GM19395 (cell line): ENCODE measurements around the gene ITGAE.

Source experiments
- ATAC-seq: cut with Tn5 transposase; IDR thresholded peaks from one replicate; pipeline ENCODE4 v1.9.1; 2021; ENCODE audit warnings: mild to moderate bottlenecking, moderate library complexity; ENCODE audit not compliant: unreplicated experiment

Gene ITGAE

GRCh38 chr17:3672571-3672970 lies 128.4 kb downstream of the ITGAE start:
- no peak for ATAC-seq

DNA sequence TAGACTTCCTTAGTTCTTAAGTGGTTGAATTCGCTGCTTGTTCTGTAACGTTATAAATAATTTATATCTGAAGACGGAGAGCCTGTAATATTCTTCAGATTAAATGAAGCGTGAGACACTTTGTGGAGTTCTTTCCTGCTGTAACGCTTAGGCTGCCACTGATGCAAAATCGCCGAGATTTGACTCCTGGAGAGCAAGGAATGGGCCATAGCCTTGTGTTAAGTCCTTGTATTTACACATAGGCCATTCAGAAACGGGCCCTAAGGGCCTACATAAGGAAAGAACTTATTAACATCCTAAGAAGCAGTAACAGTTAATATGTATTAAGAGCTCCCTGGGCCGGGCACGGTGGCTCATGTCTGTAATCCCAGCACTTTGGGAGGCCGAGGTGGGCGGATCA lies 131.4 kb downstream of the ITGAE start:
- no peak for ATAC-seq

GRCh38 chr17:3669085-3669347 lies 132.0 kb downstream of the ITGAE start:
- peak; percentile 14 for ATAC-seq

GRCh38 chr17:3668279-3669084 lies 132.5 kb downstream of the ITGAE start, which contains the start of the genes EMC6 and TAX1BP3:
TSS of gene EMC6 (plus strand) at chr17:3668812. CDS start at chr17:3669147, 335 bp downstream.
TSS of gene TAX1BP3 (minus strand) at chr17:3668578. CDS start at chr17:3668526, 52 bp downstream.
- peak; percentile 88 for ATAC-seq

GRCh38 chr17:3667366-3668278 lies 133.4 kb downstream of the ITGAE start:
- peak; percentile 8 for ATAC-seq

GRCh38 chr17:3666516-3666915 lies 134.5 kb downstream of the ITGAE start:
- no peak for ATAC-seq

- ATAC-seq: no peak
These were observed 135.2 kb downstream of the ITGAE start for GRCh38 chr17:3665834-3666233.
